Measurements from ENCODE around the gene GRM8. TPM values are rescaled to one million over a fixed set of nuclear protein-coding genes. Genes with fewer than 3 reads are reported as not detected.
A peak's percentile ranks its signal among the peaks of the same experiment; 100 is the strongest.

Gene GRM8
- total RNA-seq, 1 experiment from 2014 or later = 1.8 TPM

DNA sequence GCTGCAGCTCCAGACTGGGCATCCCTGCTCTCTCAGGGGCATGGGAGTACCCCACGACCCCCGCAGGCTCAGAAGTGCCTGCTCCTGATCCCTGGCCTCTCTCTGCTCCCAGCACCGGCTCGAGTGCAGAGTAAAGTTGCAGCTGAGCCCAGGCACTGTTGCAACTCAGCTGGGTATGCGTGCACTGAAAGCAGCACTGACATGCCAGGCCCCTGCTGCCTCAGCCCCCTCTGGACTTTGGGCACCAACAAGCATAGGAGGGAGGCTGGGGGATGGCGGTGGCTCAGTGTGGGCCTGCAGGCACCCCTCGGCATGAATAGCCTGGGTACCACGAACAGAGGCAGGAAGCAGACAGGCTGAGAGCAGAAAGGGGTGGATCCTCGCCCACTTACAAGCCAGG is 295.3 kb downstream of the GRM8 start:
- Histone ChIP-seq H3K18ac (ENCODE audit: insufficient read length, low read depth, low read length) (no peak overlapping the region), H3K56ac (ENCODE audit: insufficient read length, low read depth, low read length) (no peak overlapping the region), H3K27me3 (ENCODE audit: insufficient read depth, low read length) (no peaks in the 10 kb centered on the region), H3K79me1 (ENCODE audit: insufficient read depth, low read depth, low read length, poor library complexity, severe bottlenecking) (no peaks in the 10 kb centered on the region), H3K79me2 (ENCODE audit: insufficient read depth, low read length) (no peaks in the 10 kb centered on the region), H2BK12ac (ENCODE audit: insufficient read length, low read depth, low read length) (no peak overlapping the region), H4K20me1 (ENCODE audit: control insufficient read depth, insufficient read depth, insufficient read length) (no peaks in the 10 kb centered on the region), H3T11ph (ENCODE audit: low read length) (no peak overlapping the region), H3K14ac (ENCODE audit: insufficient read depth, low read length) (no peak overlapping the region; the same call in 1 of the 2 replicates), H4K8ac (replicated peaks; ENCODE audit: insufficient read length, low read depth, low read length) (no peak overlapping the region), H3K4me1 (ENCODE audit: insufficient read depth, low read length) (no peaks in the 10 kb centered on the region), H3K4ac (ENCODE audit: low read depth, low read length) (no peak overlapping the region), H3K9ac (ENCODE audit: extremely low read depth, insufficient read length, low read length) (no peak overlapping the region), H3K9me3 (ENCODE audit: control insufficient read depth, low read depth, low read length) (no peaks in the 10 kb centered on the region), H2AK5ac (ENCODE audit: insufficient read length, low read length) (no peak overlapping the region), H3K27ac (ENCODE audit: insufficient read length, low read depth, low read length) (no peak overlapping the region), H2BK15ac (ENCODE audit: low read depth, low read length) (no peak overlapping the region), H3K23ac (ENCODE audit: insufficient read length, low read depth, low read length) (no peak overlapping the region), H2BK20ac (ENCODE audit: low read depth, low read length, poor library complexity, severe bottlenecking) (no peak overlapping the region), H2BK5ac (ENCODE audit: insufficient read length, low read length) (no peak overlapping the region), H3K23me2 (ENCODE audit: insufficient read length, low read depth, low read length, poor library complexity, severe bottlenecking) (no peaks in the 10 kb centered on the region), H2AFZ (ENCODE audit: low read length) (no peak overlapping the region), H4K5ac (ENCODE audit: insufficient read length, low read depth, low read length) (no peak overlapping the region), H2BK120ac (ENCODE audit: low read depth, low read length, poor library complexity, severe bottlenecking) (no peak overlapping the region), H3K4me2 (ENCODE audit: insufficient read depth, insufficient read length, low read length) (no peak overlapping the region), H4K91ac (ENCODE audit: insufficient read length, low read depth, low read length) (no peak overlapping the region)
- no peaks in the 10 kb centered on the region for H3K36me3 Mint-ChIP-seq (ENCODE audit: insufficient read depth in 1 of 3, low read depth in 3 of 3)
- H3K4me1 Mint-ChIP-seq = no peaks in the 10 kb centered on the region
- peak overlapping the region in 1 of 3 experiments; percentile 90; a peak in 2 of 7 replicates for H3K27ac Mint-ChIP-seq
- no peak for DNase-seq
- no peak overlapping the region for H3K4me3 Mint-ChIP-seq
- H3K9me3 Mint-ChIP-seq = no peaks in the 10 kb centered on the region
- TF ChIP-seq, protein P1, sequence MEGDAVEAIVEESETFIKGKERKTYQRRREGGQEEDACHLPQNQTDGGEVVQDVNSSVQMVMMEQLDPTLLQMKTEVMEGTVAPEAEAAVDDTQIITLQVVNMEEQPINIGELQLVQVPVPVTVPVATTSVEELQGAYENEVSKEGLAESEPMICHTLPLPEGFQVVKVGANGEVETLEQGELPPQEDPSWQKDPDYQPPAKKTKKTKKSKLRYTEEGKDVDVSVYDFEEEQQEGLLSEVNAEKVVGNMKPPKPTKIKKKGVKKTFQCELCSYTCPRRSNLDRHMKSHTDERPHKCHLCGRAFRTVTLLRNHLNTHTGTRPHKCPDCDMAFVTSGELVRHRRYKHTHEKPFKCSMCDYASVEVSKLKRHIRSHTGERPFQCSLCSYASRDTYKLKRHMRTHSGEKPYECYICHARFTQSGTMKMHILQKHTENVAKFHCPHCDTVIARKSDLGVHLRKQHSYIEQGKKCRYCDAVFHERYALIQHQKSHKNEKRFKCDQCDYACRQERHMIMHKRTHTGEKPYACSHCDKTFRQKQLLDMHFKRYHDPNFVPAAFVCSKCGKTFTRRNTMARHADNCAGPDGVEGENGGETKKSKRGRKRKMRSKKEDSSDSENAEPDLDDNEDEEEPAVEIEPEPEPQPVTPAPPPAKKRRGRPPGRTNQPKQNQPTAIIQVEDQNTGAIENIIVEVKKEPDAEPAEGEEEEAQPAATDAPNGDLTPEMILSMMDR (conservative IDR thresholded peaks at IDR 0.05) = no peak
- H3K27me3 Mint-ChIP-seq (ENCODE audit: low read depth) = peaks cover 2% of the 10 kb centered on the region
- WGBS (ENCODE audit: extremely low coverage, insufficient read length, low lambda C conversion rate) = no CpG with 5 or more reads among the region's 9 CpGs

Measured in H9 (cell line).